ENCODE data around the gene CEACAM16. TPM values are rescaled to one million over a fixed set of nuclear protein-coding genes. Genes with fewer than 3 reads are reported as not detected.
A peak's percentile ranks its signal among the peaks of the same experiment; 100 is the strongest.

CEACAM16 gene
- total RNA-seq, 1 experiment from 2014 or later: not detected

- in situ Hi-C loops (cut with HindIII; ENCODE audit: low pct_unique_long_range_greater_than_20kb, low sequenced_read_pairs): no loop called here
- no peak for DNase-seq (ENCODE audit: low read depth)
Measured at GRCh38 chr19:44749292-44749691, 50.3 kb downstream of the CEACAM16 start.

- in situ Hi-C loops (cut with HindIII; ENCODE audit: low pct_unique_long_range_greater_than_20kb, low sequenced_read_pairs): no loop called here
- DNase-seq (ENCODE audit: low read depth): no peak
Measured at GRCh38 chr19:44749994-44750393, 51.0 kb downstream of the CEACAM16 start.

- in situ Hi-C loops (cut with HindIII; ENCODE audit: low pct_unique_long_range_greater_than_20kb, low sequenced_read_pairs): no loop called here
- DNase-seq (ENCODE audit: low read depth): no peak
Measured at GRCh38 chr19:44752123-44752815, 53.3 kb downstream of the CEACAM16 start.

GRCh38 chr19:44752816-44753625 is 54.1 kb downstream of the CEACAM16 start:
- in situ Hi-C loops (cut with HindIII; ENCODE audit: low pct_unique_long_range_greater_than_20kb, low sequenced_read_pairs): no loop called here

GRCh38 chr19:44753626-44753931 is 54.6 kb downstream of the CEACAM16 start:
- in situ Hi-C loops (cut with HindIII; ENCODE audit: low pct_unique_long_range_greater_than_20kb, low sequenced_read_pairs): no loop called here
- DNase-seq (ENCODE audit: low read depth): no peak

More at GRCh38 chr19:44752816-44753625, 54.1 kb downstream of the CEACAM16 start:
- DNase-seq (ENCODE audit: low read depth): peak; percentile 92

- DNase-seq (ENCODE audit: low read depth): no peak
- in situ Hi-C loops (cut with HindIII; ENCODE audit: low pct_unique_long_range_greater_than_20kb, low sequenced_read_pairs): no loop called here
Measured at GRCh38 chr19:44753932-44754749, 55.2 kb downstream of the CEACAM16 start.

- in situ Hi-C loops (cut with HindIII; ENCODE audit: low pct_unique_long_range_greater_than_20kb, low sequenced_read_pairs): no loop called here
- DNase-seq (ENCODE audit: low read depth): no peak
Measured at GRCh38 chr19:44754750-44755080, 55.8 kb downstream of the CEACAM16 start.

- DNase-seq (ENCODE audit: low read depth): no peak
- in situ Hi-C loops (cut with HindIII; ENCODE audit: low pct_unique_long_range_greater_than_20kb, low sequenced_read_pairs): no loop called here
Measured at GRCh38 chr19:44755219-44755618, 56.3 kb downstream of the CEACAM16 start.

- in situ Hi-C loops (cut with HindIII; ENCODE audit: low pct_unique_long_range_greater_than_20kb, low sequenced_read_pairs): no loop called here
- no peak for DNase-seq (ENCODE audit: low read depth)
Measured at GRCh38 chr19:44756089-44756562, 57.2 kb downstream of the CEACAM16 start.

- in situ Hi-C loops (cut with HindIII; ENCODE audit: low pct_unique_long_range_greater_than_20kb, low sequenced_read_pairs): no loop called here
- no peak for DNase-seq (ENCODE audit: low read depth)
Measured at GRCh38 chr19:44757057-44757734, 58.2 kb downstream of the CEACAM16 start.

GRCh38 chr19:44757735-44758505 is 59.0 kb downstream of the CEACAM16 start:
- in situ Hi-C loops (cut with HindIII; ENCODE audit: low pct_unique_long_range_greater_than_20kb, low sequenced_read_pairs): no loop called here
- no peak for DNase-seq (ENCODE audit: low read depth)

GRCh38 chr19:44758596-44758995 is 59.6 kb downstream of the CEACAM16 start:
- peak; percentile 41 for DNase-seq (ENCODE audit: low read depth)
- in situ Hi-C loops (cut with HindIII; ENCODE audit: low pct_unique_long_range_greater_than_20kb, low sequenced_read_pairs): no loop called here

GRCh38 chr19:44759083-44759804 is 60.3 kb downstream of the CEACAM16 start:
- DNase-seq (ENCODE audit: low read depth): no peak
- in situ Hi-C loops (cut with HindIII; ENCODE audit: low pct_unique_long_range_greater_than_20kb, low sequenced_read_pairs): no loop called here

Other genes with a start within 250 kb of the CEACAM16 start
- 3.4 and 9.6 TPM in 2 replicates for gene ZNF180, start 198.6 kb upstream of the CEACAM16 start, total RNA-seq (2014; rRNA removed; shearing (Covaris generic); ENCODE audit: low replicate concordance)
- not detected in 2 replicates for gene CEACAM20, start 169.5 kb upstream of the CEACAM16 start, total RNA-seq (2014; rRNA removed; shearing (Covaris generic); ENCODE audit: low replicate concordance)
- gene IGSF23, start 85.6 kb upstream of the CEACAM16 start, total RNA-seq (2014; rRNA removed; shearing (Covaris generic); ENCODE audit: low replicate concordance): not detected in 2 replicates
- 80.5 and 93.9 TPM in 2 replicates for gene PVR, start 55.2 kb upstream of the CEACAM16 start, total RNA-seq (2014; rRNA removed; shearing (Covaris generic); ENCODE audit: low replicate concordance)
- gene CEACAM19, start 27.7 kb upstream of the CEACAM16 start, total RNA-seq (2014; rRNA removed; shearing (Covaris generic); ENCODE audit: low replicate concordance): not detected in 2 replicates
- 0.95 and 4.2 TPM in 2 replicates for gene BCL3, start 49.6 kb downstream of the CEACAM16 start, total RNA-seq (2014; rRNA removed; shearing (Covaris generic); ENCODE audit: low replicate concordance)
- not detected in 2 replicates for gene CBLC, start 78.7 kb downstream of the CEACAM16 start, total RNA-seq (2014; rRNA removed; shearing (Covaris generic); ENCODE audit: low replicate concordance)
- gene BCAM, start 110.0 kb downstream of the CEACAM16 start, total RNA-seq (2014; rRNA removed; shearing (Covaris generic); ENCODE audit: low replicate concordance): 67.7 and 79.1 TPM in 2 replicates
- 90.0 and 91.5 TPM in 2 replicates for gene NECTIN2, start 147.1 kb downstream of the CEACAM16 start, total RNA-seq (2014; rRNA removed; shearing (Covaris generic); ENCODE audit: low replicate concordance)
- gene TOMM40, start 192.1 kb downstream of the CEACAM16 start, total RNA-seq (2014; rRNA removed; shearing (Covaris generic); ENCODE audit: low replicate concordance): 228 and 263 TPM in 2 replicates
- 1.8 and 6.7 TPM in 2 replicates for gene APOE, start 206.6 kb downstream of the CEACAM16 start, total RNA-seq (2014; rRNA removed; shearing (Covaris generic); ENCODE audit: low replicate concordance)
- 6.1 and 24.1 TPM in 2 replicates for gene APOC1, start 215.5 kb downstream of the CEACAM16 start, total RNA-seq (2014; rRNA removed; shearing (Covaris generic); ENCODE audit: low replicate concordance)
- not detected in 2 replicates for gene APOC4, start 243.1 kb downstream of the CEACAM16 start, total RNA-seq (2014; rRNA removed; shearing (Covaris generic); ENCODE audit: low replicate concordance)
- not detected in 2 replicates for gene APOC2, start 246.9 kb downstream of the CEACAM16 start, total RNA-seq (2014; rRNA removed; shearing (Covaris generic); ENCODE audit: low replicate concordance)

All from Caki2 (cell line).